AG10803 (cell line): ENCODE measurements around the gene IGFALS.

Experiments
- DNase-seq: peaks from one replicate; pipeline ENCODE4 v3.0.0; 2010; ENCODE audit warnings: low read depth
- H3K4me3 ChIP-seq: 2 replicates; pipeline ENCODE4 v1.5.1; 2011; ENCODE audit warnings: mild to moderate bottlenecking, low read length, control low read depth
- CTCF ChIP-seq: conservative IDR thresholded peaks from 2 replicates; pipeline ENCODE4 v1.5.1; 2011; ENCODE audit warnings: mild to moderate bottlenecking, low read length, control low read depth, inconsistent platforms

IGFALS gene

GRCh38 chr16:1779234-1779701 lies 14.2 kb downstream of the IGFALS start:
- H3K4me3 ChIP-seq = no peak overlapping the region
- TF ChIP-seq CTCF = no peak
- DNase-seq = no peak

- no peak overlapping the region for H3K4me3 ChIP-seq
- TF ChIP-seq CTCF = no peak
- no peak for DNase-seq
Measured at GRCh38 chr16:1778200-1779179, 15.0 kb downstream of the IGFALS start.

- DNase-seq = no peak
- H3K4me3 ChIP-seq = no peak overlapping the region
- TF ChIP-seq CTCF = no peak
Measured at GRCh38 chr16:1777375-1778199, 15.9 kb downstream of the IGFALS start.

GRCh38 chr16:1776991-1777374 lies 16.5 kb downstream of the IGFALS start:
- no peak for DNase-seq
- H3K4me3 ChIP-seq = no peak overlapping the region
- no peak for TF ChIP-seq CTCF

GRCh38 chr16:1776672-1776955 lies 16.9 kb downstream of the IGFALS start:
- TF ChIP-seq CTCF = no peak
- DNase-seq = no peak
- H3K4me3 ChIP-seq = no peak overlapping the region

- TF ChIP-seq CTCF = no peak
- no peak for DNase-seq
- no peak overlapping the region for H3K4me3 ChIP-seq
Measured at GRCh38 chr16:1775846-1776671, 17.4 kb downstream of the IGFALS start.
